Activated CD4-positive, alpha-beta memory T cell treated with anti-CD3 and anti-CD28 coated beads, Interleukin-2, amount 10 ng/mL, durations not matched to agents 7 days and 5 days (primary cell): ENCODE measurements around the gene JAZF1. TPM values are rescaled to one million over a fixed set of nuclear protein-coding genes. Genes with fewer than 3 reads are reported as not detected.

Experiments used
- CTCF ChIA-PET: fragments of 350-600 bp; sonication (Branson Sonifier 250); formaldehyde crosslinking; loops from one replicate; lab custom pipeline; 2021; ENCODE audit warnings: antibody characterized with exemption, inconsistent platforms; lab: Charles Lee
- POLR2A ChIA-PET: fragments of 350-600 bp; sonication (Branson Sonifier 250); formaldehyde crosslinking; loops from one replicate; lab custom pipeline; 2021; ENCODE audit warnings: antibody characterized with exemption; lab: Charles Lee
- DNase-seq: peaks from one replicate; pipeline ENCODE4 v3.0.0-alpha.2; 2020
- H3K27ac Mint-ChIP-seq: one replicate; pipeline ENCODE4 v1.8.0; 2021; ENCODE audit warnings: mild to moderate bottlenecking, mixed read lengths
- H3K27me3 Mint-ChIP-seq: one replicate; pipeline ENCODE4 v1.8.0; 2021; ENCODE audit warnings: mixed read lengths
- H3K36me3 Mint-ChIP-seq: one replicate; pipeline ENCODE4 v1.8.0; 2021; ENCODE audit warnings: low read depth, mixed read lengths
- H3K4me1 Mint-ChIP-seq: one replicate; pipeline ENCODE4 v1.8.0; 2021; ENCODE audit warnings: mixed read lengths
- H3K4me3 Mint-ChIP-seq: one replicate; pipeline ENCODE4 v1.8.0; 2021; ENCODE audit warnings: mild to moderate bottlenecking, mixed read lengths
- H3K9me3 Mint-ChIP-seq: one replicate; pipeline ENCODE4 v1.8.0; 2021; ENCODE audit warnings: mixed read lengths
- total RNA-seq, 2 experiments: library from RNA; stranded (reverse); gene quantifications; one replicate each; pipeline ENCODE4 v1.2.3, GENCODE V29; 2021

Gene JAZF1
- total RNA-seq, 2 experiments from 2014 or later = 7.2 to 7.3 TPM

- no peak overlapping the region for H3K27ac Mint-ChIP-seq
- CTCF ChIA-PET = no interaction called here
- H3K4me3 Mint-ChIP-seq = no peak overlapping the region
- peaks cover 8% of the 10 kb centered on the region for H3K27me3 Mint-ChIP-seq
- H3K36me3 Mint-ChIP-seq = no peaks in the 10 kb centered on the region
- POLR2A ChIA-PET = no interaction called here
- H3K9me3 Mint-ChIP-seq = no peaks in the 10 kb centered on the region
- no peak for DNase-seq
- peaks cover 3% of the 10 kb centered on the region for H3K4me1 Mint-ChIP-seq
Observed at GRCh38 chr7:28169230-28169629, 11.4 kb downstream of the JAZF1 start.

GRCh38 chr7:28168393-28169158 is 12.0 kb downstream of the JAZF1 start:
- ChIA-PET POLR2A (no interaction called here), CTCF (no interaction called here)
- H3K4me1 Mint-ChIP-seq = peaks cover 3% of the 10 kb centered on the region
- no peak overlapping the region for H3K27ac Mint-ChIP-seq
- DNase-seq = no peak
- peaks cover 8% of the 10 kb centered on the region for H3K27me3 Mint-ChIP-seq
- no peak overlapping the region for H3K4me3 Mint-ChIP-seq
- H3K9me3 Mint-ChIP-seq = no peaks in the 10 kb centered on the region
- H3K36me3 Mint-ChIP-seq = no peaks in the 10 kb centered on the region

GRCh38 chr7:28166982-28167715 is 13.4 kb downstream of the JAZF1 start:
- H3K36me3 Mint-ChIP-seq = no peaks in the 10 kb centered on the region
- DNase-seq = no peak
- ChIA-PET POLR2A (no interaction called here), CTCF (no interaction called here)
- H3K27me3 Mint-ChIP-seq = peaks cover 9% of the 10 kb centered on the region
- no peak overlapping the region for H3K27ac Mint-ChIP-seq
- no peaks in the 10 kb centered on the region for H3K9me3 Mint-ChIP-seq
- no peak overlapping the region for H3K4me3 Mint-ChIP-seq
- H3K4me1 Mint-ChIP-seq = peaks cover 3% of the 10 kb centered on the region

- H3K9me3 Mint-ChIP-seq = no peaks in the 10 kb centered on the region
- DNase-seq = no peak
- H3K36me3 Mint-ChIP-seq = no peaks in the 10 kb centered on the region
- POLR2A ChIA-PET = interaction anchor here (1.4 kb wide), 1 partner anchor 14 kb away, joined by 4 read pairs; no protein-coding TSS in a partner anchor
- peaks cover 3% of the 10 kb centered on the region for H3K4me1 Mint-ChIP-seq
- no peak overlapping the region for H3K4me3 Mint-ChIP-seq
- no peak overlapping the region for H3K27ac Mint-ChIP-seq
- CTCF ChIA-PET = no interaction called here
- H3K27me3 Mint-ChIP-seq = peaks cover 9% of the 10 kb centered on the region
Observed at GRCh38 chr7:28165961-28166955, 14.3 kb downstream of the JAZF1 start.

GRCh38 chr7:28165261-28165660 is 15.3 kb downstream of the JAZF1 start:
- Mint-ChIP-seq H3K36me3 (no peaks in the 10 kb centered on the region), H3K27me3 (peaks cover 13% of the 10 kb centered on the region), H3K27ac (no peak overlapping the region), H3K4me1 (peaks cover 3% of the 10 kb centered on the region), H3K9me3 (no peaks in the 10 kb centered on the region), H3K4me3 (no peak overlapping the region)
- CTCF ChIA-PET = no interaction called here
- POLR2A ChIA-PET = interaction anchor here (1.4 kb wide), 1 partner anchor 13 kb away, joined by 4 read pairs; no protein-coding TSS in a partner anchor
- DNase-seq = no peak

- no peak overlapping the region for H3K4me3 Mint-ChIP-seq
- CTCF ChIA-PET = no interaction called here
- no peaks in the 10 kb centered on the region for H3K4me1 Mint-ChIP-seq
- H3K9me3 Mint-ChIP-seq = no peaks in the 10 kb centered on the region
- DNase-seq = no peak
- peaks cover 21% of the 10 kb centered on the region for H3K27me3 Mint-ChIP-seq
- H3K36me3 Mint-ChIP-seq = no peaks in the 10 kb centered on the region
- POLR2A ChIA-PET = no interaction called here
- H3K27ac Mint-ChIP-seq = no peak overlapping the region
Observed at GRCh38 chr7:28163949-28164348, 16.6 kb downstream of the JAZF1 start.

- H3K4me3 Mint-ChIP-seq = no peak overlapping the region
- H3K9me3 Mint-ChIP-seq = no peaks in the 10 kb centered on the region
- H3K27ac Mint-ChIP-seq = no peak overlapping the region
- ChIA-PET CTCF (interaction anchor here (1.5 kb wide), 1 partner anchor 99 kb away, joined by 4 read pairs; no protein-coding TSS in a partner anchor), POLR2A (no interaction called here)
- peaks cover 39% of the 10 kb centered on the region for H3K27me3 Mint-ChIP-seq
- no peak for DNase-seq
- H3K4me1 Mint-ChIP-seq = no peaks in the 10 kb centered on the region
- no peaks in the 10 kb centered on the region for H3K36me3 Mint-ChIP-seq
Observed at GRCh38 chr7:28161331-28161730, 19.3 kb downstream of the JAZF1 start.

GRCh38 chr7:28160551-28160991 is 20.0 kb downstream of the JAZF1 start:
- Mint-ChIP-seq H3K36me3 (no peaks in the 10 kb centered on the region), H3K27me3 (peaks cover 45% of the 10 kb centered on the region), H3K4me3 (no peak overlapping the region), H3K4me1 (peaks cover 6% of the 10 kb centered on the region), H3K27ac (no peak overlapping the region), H3K9me3 (no peaks in the 10 kb centered on the region)
- ChIA-PET POLR2A (no interaction called here), CTCF (interaction anchor here (0.7 kb wide), 1 partner anchor 1194 kb away, joined by 3 read pairs; no protein-coding TSS in a partner anchor)
- DNase-seq = no peak

GRCh38 chr7:28157831-28158416 is 22.7 kb downstream of the JAZF1 start:
- H3K27ac Mint-ChIP-seq = no peak overlapping the region
- DNase-seq = no peak
- H3K9me3 Mint-ChIP-seq = peaks cover 4% of the 10 kb centered on the region
- ChIA-PET POLR2A (no interaction called here), CTCF (interaction anchor here (0.7 kb wide), 1 partner anchor 62 kb away, joined by 3 read pairs; no protein-coding TSS in a partner anchor)
- peaks cover 44% of the 10 kb centered on the region for H3K27me3 Mint-ChIP-seq
- no peak overlapping the region for H3K4me3 Mint-ChIP-seq
- peaks cover 28% of the 10 kb centered on the region for H3K4me1 Mint-ChIP-seq
- H3K36me3 Mint-ChIP-seq = peaks cover 4% of the 10 kb centered on the region

GRCh38 chr7:28157076-28157745 is 23.4 kb downstream of the JAZF1 start:
- Mint-ChIP-seq H3K4me3 (no peak overlapping the region), H3K27ac (no peak overlapping the region), H3K9me3 (peaks cover 4% of the 10 kb centered on the region), H3K27me3 (peaks cover 43% of the 10 kb centered on the region), H3K36me3 (peaks cover 4% of the 10 kb centered on the region), H3K4me1 (peaks cover 35% of the 10 kb centered on the region)
- POLR2A ChIA-PET = no interaction called here
- DNase-seq = no peak
- CTCF ChIA-PET = no interaction called here

GRCh38 chr7:28156401-28156800 is 24.2 kb downstream of the JAZF1 start:
- Mint-ChIP-seq H3K27me3 (peaks cover 43% of the 10 kb centered on the region), H3K4me3 (no peak overlapping the region), H3K4me1 (peaks cover 40% of the 10 kb centered on the region), H3K9me3 (peaks cover 4% of the 10 kb centered on the region), H3K27ac (no peak overlapping the region), H3K36me3 (peaks cover 4% of the 10 kb centered on the region)
- POLR2A ChIA-PET = no interaction called here
- CTCF ChIA-PET = no interaction called here
- DNase-seq = no peak

- no peak for DNase-seq
- Mint-ChIP-seq H3K4me3 (no peak overlapping the region), H3K4me1 (peaks cover 40% of the 10 kb centered on the region), H3K9me3 (peaks cover 4% of the 10 kb centered on the region), H3K27me3 (peaks cover 43% of the 10 kb centered on the region), H3K27ac (no peak overlapping the region), H3K36me3 (peaks cover 4% of the 10 kb centered on the region)
- CTCF ChIA-PET = no interaction called here
- POLR2A ChIA-PET = no interaction called here
Observed at GRCh38 chr7:28155964-28156363, 24.6 kb downstream of the JAZF1 start.
